K562 (cell line): Measurements from ENCODE around the gene ALG13. TPM values are rescaled to one million over a fixed set of nuclear protein-coding genes. Genes with fewer than 3 reads are reported as not detected.

ENCODE experiments used
- ATAC-seq: fragments of 200-7000 bp; cut with Tn5 transposase; 3 replicates; pipeline ENCODE4 v1.9.1; 2020; ENCODE audit warnings: moderate library complexity
- BruUV-seq: library from RNA; stranded (reverse); fragments of 400-500 nt; replicated peaks from 2 replicates; lab custom pipeline; 2021; lab: Mats Ljungman, UMichigan
- CTCF ChIA-PET: fragments of 300-600 bp; formaldehyde crosslinking; extraction: SDS; loops from one replicate; lab custom pipeline; 2021; ENCODE audit warnings: low intra/inter-chr PET ratio; lab: Yijun Ruan, JAX
- POLR2A ChIA-PET: fragments of 300-600, 350-650 bp; sonication (Branson Sonifier 250); formaldehyde crosslinking; extraction: SDS; loops from one replicate; lab custom pipeline; 2021; ENCODE audit warnings: antibody characterized with exemption, inconsistent platforms; lab: Yijun Ruan, JAX
- DNase-seq, 4 experiments: peaks; one replicate each; pipeline versions ENCODE4 v3.0.0 to v3.0.0-alpha.2; 2011 to 2018; ENCODE audit warnings: low spot score in 3 of 4, mixed read lengths in 3 of 4; ENCODE audit errors: extremely low read depth in 1 of 4
- FAIRE-seq: peaks from 2 replicates; lab custom pipeline; 2011; peaks lifted over from hg19 to GRCh38; lab: Jason Lieb, UNC
- H2AFZ ChIP-seq: 2 replicates; pipeline ENCODE4 v1.6.0; 2011; ENCODE audit warnings: low read depth, low read length, control low read depth, inconsistent platforms
- H3K27ac ChIP-seq: fragments of 200-600 bp; 3 replicates; pipeline ENCODE4 v1.8.0; 2011; ENCODE audit warnings: low read depth, mild to moderate bottlenecking, control low read depth, inconsistent platforms, low read length, moderate library complexity, mixed read lengths; ENCODE audit errors: extremely low read depth
- H3K27me3 ChIP-seq, 2 experiments: fragments of 300-600 bp in 1 of 2; 2 replicates in 1 of 2; 3 replicates in 1 of 2; pipeline versions ENCODE4 v1.6.0 to v1.8.0; 2011; ENCODE audit warnings: inconsistent platforms in 2 of 2, low read length in 2 of 2, mild to moderate bottlenecking in 1 of 2, mixed read lengths in 1 of 2, moderate library complexity in 1 of 2; ENCODE audit not compliant: control insufficient read depth in 2 of 2, insufficient read depth in 2 of 2
- H3K36me3 ChIP-seq: fragments of 300-600 bp; 3 replicates; pipeline ENCODE4 v1.8.0; 2011; ENCODE audit warnings: mild to moderate bottlenecking, low read length, inconsistent platforms; ENCODE audit not compliant: control insufficient read depth, insufficient read depth
- H3K4me1 ChIP-seq, 2 experiments: fragments of 200-600 bp in 1 of 2; replicated peaks in 1 of 2; 2 replicates in 1 of 2; 3 replicates in 1 of 2; pipeline versions ENCODE4 v1.5.1 to v1.8.0; 2011; ENCODE audit warnings: inconsistent platforms in 2 of 2, low read length in 2 of 2, mild to moderate bottlenecking in 1 of 2, mixed read lengths in 1 of 2, moderate library complexity in 1 of 2; ENCODE audit not compliant: control insufficient read depth in 2 of 2, insufficient read depth in 2 of 2
- H3K4me2 ChIP-seq: 2 replicates; pipeline ENCODE4 v1.6.1; 2011; ENCODE audit warnings: low read length, control low read depth, inconsistent platforms, mixed read lengths; ENCODE audit not compliant: insufficient read depth
- H3K4me3 ChIP-seq: fragments of 200-600 bp; sonication (generic), shearing (Covaris generic); 2 replicates; pipeline ENCODE4 v1.5.1; 2016; ENCODE audit warnings: control low read depth, inconsistent platforms
- H3K79me2 ChIP-seq: fragments of 200-600 bp; 3 replicates; pipeline ENCODE4 v1.8.0; 2011; ENCODE audit warnings: low read length, inconsistent platforms; ENCODE audit not compliant: control insufficient read depth, insufficient read depth
- H3K9ac ChIP-seq, 2 experiments: 2 replicates each; pipeline versions ENCODE4 v1.6.0 to v1.6.1; 2011; ENCODE audit warnings: low read depth in 2 of 2, low read length in 2 of 2, control low read depth in 1 of 2, inconsistent platforms in 1 of 2, mild to moderate bottlenecking in 1 of 2, mixed read lengths in 1 of 2; ENCODE audit not compliant: insufficient read depth in 1 of 2
- H3K9me1 ChIP-seq: one replicate; pipeline ENCODE4 v1.6.0; 2011; ENCODE audit warnings: inconsistent platforms, mild to moderate bottlenecking, low read length, moderate library complexity; ENCODE audit not compliant: control insufficient read depth, insufficient read depth
- H3K9me3 ChIP-seq: replicated peaks from 2 replicates; pipeline ENCODE4 v1.5.1; 2011; ENCODE audit warnings: low read depth, low read length, inconsistent platforms; ENCODE audit not compliant: control insufficient read depth, insufficient read depth
- H4K20me1 ChIP-seq: replicated peaks from 2 replicates; pipeline ENCODE4 v1.6.1; 2011; ENCODE audit warnings: low read length, inconsistent platforms, mixed read lengths; ENCODE audit not compliant: control insufficient read depth, insufficient read depth
- ATF7 ChIP-seq: fragments of 450-650 bp; IDR thresholded peaks from 2 replicates; pipeline ENCODE4 v1.7.1; 2014; ENCODE audit warnings: mild to moderate bottlenecking, moderate library complexity
- CCNT2 ChIP-seq: IDR thresholded peaks from 2 replicates; pipeline ENCODE4 v1.6.1; 2011; ENCODE audit warnings: borderline replicate concordance, low read depth, mild to moderate bottlenecking, moderate library complexity, mixed read lengths, low read length; ENCODE audit not compliant: insufficient read length; ENCODE audit errors: extremely low read depth
- WGBS: fragments of 100-300 bp; shearing (Covaris generic); methylation state at CpG from one replicate; pipeline ENCODE4 v1.1.6; 2016; ENCODE audit warnings: low coverage, mixed read lengths; ENCODE audit not compliant: insufficient coverage; ENCODE audit errors: missing lambda C conversion rate; 5-methylcytosine and 5-hydroxymethylcytosine counted together
- in situ Hi-C: fragments of 300-500 bp; cut with MboI; formaldehyde crosslinking; loops from 4 replicates; pipeline ENCODE4 v1.15.0; 2018; ENCODE audit warnings: inconsistent platforms, mixed read lengths
- intact Hi-C: fragments of 100-400 bp; cut with micrococcal nuclease; formaldehyde crosslinking; loops from 2 replicates; pipeline ENCODE4 v1.14.2; 2022
- polyA plus RNA-seq, 8 experiments: library from polyadenylated mRNA; depleted of rRNA in 4 of 8; stranded (reverse) in 5 of 8; unstranded in 3 of 8; fragments of >200 nt; fragmentation: Nextera tagmentation in 2 of 8; fragmentation: Illumina TruSeq in 1 of 8; extraction: Ambion mirVana in 2 of 8; extraction: Trizol in 1 of 8; gene quantifications; 2 replicates each; pipeline versions ENCODE4 v1.2.1 to v1.2.3, GENCODE V29; 2011 to 2014; ENCODE audit warnings: inconsistent platforms in 1 of 8, missing spikeins in 1 of 8
- total RNA-seq, 7 experiments: library from RNA; depleted of rRNA in 6 of 7; stranded (reverse); fragments of >200 nt in 6 of 7; fragmentation: Illumina TruSeq in 2 of 7; extraction: Trizol in 2 of 7; gene quantifications; 2 replicates each; pipeline versions ENCODE4 v1.2.1 to v1.2.3, GENCODE V29; 2011 to 2021; ENCODE audit warnings: low replicate concordance in 1 of 7
- TF ChIP-seq, protein P1 (sequence below): fragments of 450-650 bp; conservative IDR thresholded peaks from 2 replicates; pipeline ENCODE4 v1.6.1; 2016; ENCODE audit warnings: missing genetic modification characterization, low read depth, mild to moderate bottlenecking, missing compliant biosample characterization, moderate library complexity
- TF ChIP-seq, protein P2 (sequence below), 2 experiments: fragments of 450-650 bp in 1 of 2; sonication (generic) in 1 of 2; formaldehyde crosslinking in 1 of 2; IDR thresholded peaks in 1 of 2; conservative IDR thresholded peaks in 1 of 2; 2 replicates each; pipeline versions ENCODE4 v1.6.1 to v1.8.1; 2016 to 2023; ENCODE audit warnings: mild to moderate bottlenecking in 2 of 2, moderate library complexity in 2 of 2, inconsistent platforms in 1 of 2, missing genetic modification reagents in 1 of 2

ALG13 gene
- total and polyA plus RNA-seq, 9 of the 15 experiments (the other 6 are each of a cell fraction or from before 2014, with no cell fraction given): 40.3 to 117 (median 68.2) TPM

DNA sequence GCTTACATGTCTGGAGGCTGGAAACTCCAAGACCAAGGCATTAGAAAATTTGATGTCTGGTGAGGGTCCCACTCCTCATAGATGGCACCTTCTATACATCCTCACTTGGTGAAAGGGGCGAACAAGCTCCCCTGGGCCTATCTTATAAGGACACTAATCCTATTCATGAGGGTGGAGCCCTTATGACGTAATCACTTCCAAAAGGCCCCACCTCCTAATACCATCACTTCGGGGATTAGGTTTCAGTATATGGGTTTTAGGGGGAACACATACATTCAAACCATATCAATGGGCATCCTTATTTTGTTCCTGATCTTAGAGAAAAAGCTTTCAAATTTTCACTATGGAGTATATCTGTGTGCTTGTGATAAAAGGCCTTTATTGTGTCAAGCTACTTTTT, 39.0 kb upstream of the ALG13 start:
- no peaks in the 10 kb centered on the region for H3K27me3 ChIP-seq
- DNase-seq: no peak
- H3K9me1 ChIP-seq: no peaks in the 10 kb centered on the region
- TF ChIP-seq ATF7 (peak; percentile 56; the same call in 1 of the 2 replicates), CCNT2 (no peak)
- TF ChIP-seq, protein P1, sequence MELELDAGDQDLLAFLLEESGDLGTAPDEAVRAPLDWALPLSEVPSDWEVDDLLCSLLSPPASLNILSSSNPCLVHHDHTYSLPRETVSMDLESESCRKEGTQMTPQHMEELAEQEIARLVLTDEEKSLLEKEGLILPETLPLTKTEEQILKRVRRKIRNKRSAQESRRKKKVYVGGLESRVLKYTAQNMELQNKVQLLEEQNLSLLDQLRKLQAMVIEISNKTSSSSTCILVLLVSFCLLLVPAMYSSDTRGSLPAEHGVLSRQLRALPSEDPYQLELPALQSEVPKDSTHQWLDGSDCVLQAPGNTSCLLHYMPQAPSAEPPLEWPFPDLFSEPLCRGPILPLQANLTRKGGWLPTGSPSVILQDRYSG: no peak
- TF ChIP-seq, protein P2, sequence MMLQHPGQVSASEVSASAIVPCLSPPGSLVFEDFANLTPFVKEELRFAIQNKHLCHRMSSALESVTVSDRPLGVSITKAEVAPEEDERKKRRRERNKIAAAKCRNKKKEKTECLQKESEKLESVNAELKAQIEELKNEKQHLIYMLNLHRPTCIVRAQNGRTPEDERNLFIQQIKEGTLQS (IDR thresholded peaks at IDR 0.05): peak; percentile 66
- TF ChIP-seq, protein P2 (CRISPR knock-in tag; conservative IDR thresholded peaks at IDR 0.05): no peak
- TF ChIP-seq, all 486 proteins: peak for 2
- Histone ChIP-seq H3K4me1 (no peaks in the 10 kb centered on the region), H3K4me2 (no peak overlapping the region), H3K4me3 (no peak overlapping the region), H3K9me3 (no peaks in the 10 kb centered on the region), H3K27ac (no peak overlapping the region), H2AFZ (no peak overlapping the region), H3K36me3 (no peaks in the 10 kb centered on the region), H3K79me2 (no peaks in the 10 kb centered on the region), H3K9ac (no peak overlapping the region), H4K20me1 (no peaks in the 10 kb centered on the region)
- ATAC-seq: no peak
- ChIA-PET POLR2A (no interaction called here), CTCF (no interaction called here)
- WGBS: 11% methylated on average over 3 of the region's 3 CpGs
- BruUV-seq: no TSS peak
- in situ Hi-C loops (no loop called here), intact Hi-C loops (no loop called here)
- no peak for FAIRE-seq
